Natural killer cell (primary cell): ENCODE data around the gene CRYBG1. TPM values are rescaled to one million over a fixed set of nuclear protein-coding genes. Genes with fewer than 3 reads are reported as not detected.

Experiments
- ATAC-seq, 3 donors: fragments of 150-1000 bp in 2 of 3; fragments of 200-7000 bp in 1 of 3; cut with Tn5 transposase; 1 replicate in 1 of 3; 2 replicates in 2 of 3; pipeline ENCODE4 v1.10.0; 2021; ENCODE audit warnings: mild to moderate bottlenecking in 2 of 3, moderate library complexity in 2 of 3
- DNase-seq, 2 donors: peaks; one replicate each; pipeline versions ENCODE4 v3.0.0 to v3.0.0-alpha.2; 2013 to 2021; ENCODE audit warnings: mixed read lengths in 1 of 2
- H3K27ac ChIP-seq: one replicate; pipeline ENCODE4 v1.5.1; 2013; ENCODE audit warnings: mild to moderate bottlenecking, low read length
- H3K27me3 ChIP-seq: one replicate; pipeline ENCODE4 v1.6.1; 2013; ENCODE audit warnings: low read length; ENCODE audit not compliant: control insufficient read depth, insufficient read depth
- H3K36me3 ChIP-seq: one replicate; pipeline ENCODE4 v1.6.1; 2013; ENCODE audit warnings: low read length; ENCODE audit not compliant: control insufficient read depth, insufficient read depth
- H3K4me1 ChIP-seq: one replicate; pipeline ENCODE4 v1.6.1; 2013; ENCODE audit warnings: low read length; ENCODE audit not compliant: control insufficient read depth, insufficient read depth
- H3K4me3 ChIP-seq: one replicate; pipeline ENCODE4 v1.5.1; 2013; ENCODE audit warnings: low read length
- H3K9me3 ChIP-seq: one replicate; pipeline ENCODE4 v1.6.1; 2013; ENCODE audit warnings: low read length; ENCODE audit not compliant: control insufficient read depth, insufficient read depth
- H3K27ac Mint-ChIP-seq, 2 donors: one replicate each; pipeline ENCODE4 v1.8.0; 2022; ENCODE audit warnings: mild to moderate bottlenecking in 2 of 2, mixed read lengths in 2 of 2, moderate library complexity in 1 of 2
- H3K27me3 Mint-ChIP-seq, 2 donors: one replicate each; pipeline ENCODE4 v1.8.0; 2022; ENCODE audit warnings: low read depth in 2 of 2, mixed read lengths in 2 of 2
- H3K36me3 Mint-ChIP-seq: one replicate; pipeline ENCODE4 v1.8.0; 2022; ENCODE audit warnings: mixed read lengths
- H3K4me1 Mint-ChIP-seq, 2 donors: one replicate each; pipeline ENCODE4 v1.8.0; 2022; ENCODE audit warnings: mixed read lengths in 2 of 2
- H3K4me3 Mint-ChIP-seq: one replicate; pipeline ENCODE4 v1.8.0; 2022; ENCODE audit warnings: mild to moderate bottlenecking, moderate library complexity, mixed read lengths
- H3K9me3 Mint-ChIP-seq, 2 donors: one replicate each; pipeline ENCODE4 v1.8.0; 2022; ENCODE audit warnings: mixed read lengths in 2 of 2
- WGBS: methylation state at CpG from one replicate; pipeline ENCODE4 v1.1.7; 2013; ENCODE audit warnings: missing lambda C conversion rate; ENCODE audit not compliant: insufficient coverage; 5-methylcytosine and 5-hydroxymethylcytosine counted together
- intact Hi-C: fragments of 100-400 bp; cut with micrococcal nuclease; formaldehyde crosslinking; loops from one replicate; pipeline ENCODE4 v1.14.2; 2022
- total RNA-seq, 4 donors: library from RNA; stranded (reverse); fragments of 120-200 nt in 1 of 4; gene quantifications; one replicate each; pipeline versions ENCODE4 v1.2.3 to v1.2.4, GENCODE V29; 2013 to 2022
- TF ChIP-seq, protein P1 (sequence below): fragments of 200-600 bp; IDR thresholded peaks from one replicate; pipeline ENCODE4 v1.8.0; 2022; ENCODE audit warnings: antibody characterized with exemption

CRYBG1 gene
- total RNA-seq, 3 donors from 2014 or later (not counting 1 experiment from before 2014, with no cell fraction given): 16.3 to 21.8 (median 17.5) TPM

DNA sequence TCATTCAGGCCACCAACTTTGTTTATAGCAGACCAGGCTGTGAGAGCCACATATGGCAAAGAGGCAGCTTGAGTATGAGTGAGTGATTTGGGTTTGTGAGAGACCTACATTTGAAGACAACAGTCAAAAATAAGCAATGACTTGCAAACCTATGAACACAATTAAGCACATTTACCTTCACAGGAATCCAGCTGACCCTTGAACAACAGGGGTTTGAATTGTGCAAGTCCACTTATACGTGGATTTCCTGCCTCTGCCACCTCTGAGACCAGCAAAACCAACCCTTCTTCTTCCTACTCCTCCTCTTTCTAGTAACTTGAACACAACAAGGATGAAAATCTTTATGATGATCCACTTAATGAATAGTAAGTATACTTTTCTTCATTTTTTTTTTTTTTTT is 258.7 kb downstream of the CRYBG1 start:
- no peak for DNase-seq
- Mint-ChIP-seq H3K4me1 (no peaks in the 10 kb centered on the region), H3K9me3 (no peaks in the 10 kb centered on the region), H3K27me3 (no peaks in the 10 kb centered on the region), H3K36me3 (no peaks in the 10 kb centered on the region), H3K4me3 (no peak overlapping the region), H3K27ac (no peak overlapping the region)
- Histone ChIP-seq H3K9me3 (no peaks in the 10 kb centered on the region), H3K27ac (no peak overlapping the region), H3K36me3 (peaks cover 8% of the 10 kb centered on the region), H3K4me3 (no peak overlapping the region), H3K27me3 (no peaks in the 10 kb centered on the region), H3K4me1 (no peaks in the 10 kb centered on the region)
- TF ChIP-seq, protein P1, sequence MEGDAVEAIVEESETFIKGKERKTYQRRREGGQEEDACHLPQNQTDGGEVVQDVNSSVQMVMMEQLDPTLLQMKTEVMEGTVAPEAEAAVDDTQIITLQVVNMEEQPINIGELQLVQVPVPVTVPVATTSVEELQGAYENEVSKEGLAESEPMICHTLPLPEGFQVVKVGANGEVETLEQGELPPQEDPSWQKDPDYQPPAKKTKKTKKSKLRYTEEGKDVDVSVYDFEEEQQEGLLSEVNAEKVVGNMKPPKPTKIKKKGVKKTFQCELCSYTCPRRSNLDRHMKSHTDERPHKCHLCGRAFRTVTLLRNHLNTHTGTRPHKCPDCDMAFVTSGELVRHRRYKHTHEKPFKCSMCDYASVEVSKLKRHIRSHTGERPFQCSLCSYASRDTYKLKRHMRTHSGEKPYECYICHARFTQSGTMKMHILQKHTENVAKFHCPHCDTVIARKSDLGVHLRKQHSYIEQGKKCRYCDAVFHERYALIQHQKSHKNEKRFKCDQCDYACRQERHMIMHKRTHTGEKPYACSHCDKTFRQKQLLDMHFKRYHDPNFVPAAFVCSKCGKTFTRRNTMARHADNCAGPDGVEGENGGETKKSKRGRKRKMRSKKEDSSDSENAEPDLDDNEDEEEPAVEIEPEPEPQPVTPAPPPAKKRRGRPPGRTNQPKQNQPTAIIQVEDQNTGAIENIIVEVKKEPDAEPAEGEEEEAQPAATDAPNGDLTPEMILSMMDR: no peak
- WGBS: 58% methylated on average over 1 of the region's 1 CpG
- ATAC-seq: no peak
- intact Hi-C loops: no loop called here

DNA sequence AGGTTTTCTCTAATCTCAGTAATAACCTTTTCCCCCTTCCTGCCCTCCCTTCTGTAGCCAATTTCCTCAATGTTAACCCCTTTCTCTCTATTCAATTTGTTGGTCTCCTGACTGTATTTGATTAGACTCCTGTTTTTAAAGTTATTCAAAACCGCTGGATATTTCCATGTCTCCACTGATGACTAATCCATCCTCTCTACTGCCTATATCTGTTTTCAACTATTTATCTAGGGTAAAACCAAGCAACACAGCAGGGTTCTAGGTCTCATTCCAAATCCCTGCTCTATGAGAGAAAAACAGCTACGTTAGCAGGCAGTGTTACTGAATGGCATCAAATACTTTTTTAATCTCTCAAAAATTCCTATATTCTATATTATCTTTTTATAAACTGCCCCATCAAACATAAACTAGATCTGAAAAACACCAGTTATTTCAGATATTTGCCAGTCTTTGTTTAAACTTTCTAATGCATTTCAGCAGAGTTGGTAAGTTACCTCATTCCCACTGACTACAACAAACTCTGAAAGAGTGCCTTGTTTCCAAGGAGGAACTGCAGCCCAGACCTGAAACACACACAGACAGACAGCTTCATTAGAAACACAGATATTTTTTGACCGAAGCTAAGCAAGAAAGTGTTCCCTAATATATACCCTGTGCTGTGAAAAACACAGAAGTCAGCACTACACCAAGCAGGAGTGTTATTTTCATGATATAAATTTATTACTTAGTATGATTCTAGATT is 260.6 kb downstream of the CRYBG1 start:
- WGBS: 91% methylated on average over 3 of the region's 3 CpGs
- H3K4me1 Mint-ChIP-seq: no peaks in the 10 kb centered on the region

More for the DNA sequence above, 260.6 kb downstream of the CRYBG1 start:
- H3K9me3 Mint-ChIP-seq: no peaks in the 10 kb centered on the region
- H3K36me3 ChIP-seq: peaks cover 8% of the 10 kb centered on the region
- DNase-seq: no peak
- H3K9me3 ChIP-seq: no peaks in the 10 kb centered on the region
- TF ChIP-seq, protein P1: no peak
- H3K4me1 ChIP-seq: no peaks in the 10 kb centered on the region
- no peak overlapping the region for H3K4me3 Mint-ChIP-seq
- no peaks in the 10 kb centered on the region for H3K36me3 Mint-ChIP-seq
- no peak overlapping the region for H3K4me3 ChIP-seq
- ATAC-seq: no peak
- no peaks in the 10 kb centered on the region for H3K27me3 Mint-ChIP-seq
- H3K27ac Mint-ChIP-seq: no peak overlapping the region
- intact Hi-C loops: no loop called here
- no peak overlapping the region for H3K27ac ChIP-seq
- no peaks in the 10 kb centered on the region for H3K27me3 ChIP-seq

Other genes starting within 250 kb of the CRYBG1 start
- gene ATG5, start 35.0 kb upstream of the CRYBG1 start, total RNA-seq: 10 to 100 TPM; 27.5 to 39.0 (median 35.4) TPM